ENCODE data around the gene PFKP.

DNA sequence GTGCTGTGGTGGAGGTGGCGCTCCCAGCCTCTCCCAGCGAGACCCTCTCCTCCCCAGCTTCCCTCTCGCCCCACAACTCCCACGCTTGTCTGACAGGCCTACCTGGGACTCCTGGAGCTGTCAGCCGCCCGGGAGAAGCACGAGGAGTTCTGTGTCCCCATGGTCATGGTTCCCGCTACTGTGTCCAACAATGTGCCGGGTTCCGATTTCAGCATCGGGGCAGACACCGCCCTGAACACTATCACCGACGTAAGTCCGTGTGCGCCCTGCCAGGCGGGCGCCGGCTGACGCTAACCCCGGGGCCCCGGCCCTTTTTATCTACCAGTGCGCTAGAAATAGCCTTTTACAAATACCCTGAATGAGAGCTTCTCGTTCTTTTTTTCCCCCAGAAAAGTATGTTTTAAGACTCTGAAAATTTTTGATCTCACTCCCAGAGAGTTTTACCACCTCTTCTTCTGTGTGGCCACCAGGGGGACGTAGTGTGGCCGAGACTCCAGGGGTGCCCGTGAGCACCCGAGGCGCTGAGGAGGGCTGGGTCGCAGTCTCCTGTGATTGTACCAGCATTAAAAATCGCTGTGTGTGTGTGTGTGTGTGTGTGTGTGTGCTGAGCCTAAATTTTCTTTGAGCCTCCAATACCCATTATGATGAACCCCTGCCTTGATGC is 52.6 kb downstream of the PFKP start:
- TF ChIP-seq POLR2A (IDR thresholded peaks at IDR 0.05), result no peak
- TF ChIP-seq, protein P1, sequence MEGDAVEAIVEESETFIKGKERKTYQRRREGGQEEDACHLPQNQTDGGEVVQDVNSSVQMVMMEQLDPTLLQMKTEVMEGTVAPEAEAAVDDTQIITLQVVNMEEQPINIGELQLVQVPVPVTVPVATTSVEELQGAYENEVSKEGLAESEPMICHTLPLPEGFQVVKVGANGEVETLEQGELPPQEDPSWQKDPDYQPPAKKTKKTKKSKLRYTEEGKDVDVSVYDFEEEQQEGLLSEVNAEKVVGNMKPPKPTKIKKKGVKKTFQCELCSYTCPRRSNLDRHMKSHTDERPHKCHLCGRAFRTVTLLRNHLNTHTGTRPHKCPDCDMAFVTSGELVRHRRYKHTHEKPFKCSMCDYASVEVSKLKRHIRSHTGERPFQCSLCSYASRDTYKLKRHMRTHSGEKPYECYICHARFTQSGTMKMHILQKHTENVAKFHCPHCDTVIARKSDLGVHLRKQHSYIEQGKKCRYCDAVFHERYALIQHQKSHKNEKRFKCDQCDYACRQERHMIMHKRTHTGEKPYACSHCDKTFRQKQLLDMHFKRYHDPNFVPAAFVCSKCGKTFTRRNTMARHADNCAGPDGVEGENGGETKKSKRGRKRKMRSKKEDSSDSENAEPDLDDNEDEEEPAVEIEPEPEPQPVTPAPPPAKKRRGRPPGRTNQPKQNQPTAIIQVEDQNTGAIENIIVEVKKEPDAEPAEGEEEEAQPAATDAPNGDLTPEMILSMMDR (IDR thresholded peaks at IDR 0.05), result peak in 2 of 4 experiments; percentile 6 to 21
